Epithelial cell of esophagus (primary cell): ENCODE results near the gene TMEM63C.

Source experiments
- DNase-seq: peaks from one replicate; pipeline ENCODE4 v3.0.0; 2010; ENCODE audit warnings: low read depth
- H3K4me3 ChIP-seq: 2 replicates; pipeline ENCODE4 v1.5.1; 2011; ENCODE audit warnings: mild to moderate bottlenecking, low read length, control low read depth
- TF ChIP-seq, protein P1 (sequence below): IDR thresholded peaks from 2 replicates; pipeline ENCODE4 v1.5.1; 2011; ENCODE audit warnings: low read depth, mild to moderate bottlenecking, low read length, control low read depth, inconsistent platforms; ENCODE audit not compliant: insufficient read depth; ENCODE audit errors: missing control alignments

TMEM63C gene

DNA sequence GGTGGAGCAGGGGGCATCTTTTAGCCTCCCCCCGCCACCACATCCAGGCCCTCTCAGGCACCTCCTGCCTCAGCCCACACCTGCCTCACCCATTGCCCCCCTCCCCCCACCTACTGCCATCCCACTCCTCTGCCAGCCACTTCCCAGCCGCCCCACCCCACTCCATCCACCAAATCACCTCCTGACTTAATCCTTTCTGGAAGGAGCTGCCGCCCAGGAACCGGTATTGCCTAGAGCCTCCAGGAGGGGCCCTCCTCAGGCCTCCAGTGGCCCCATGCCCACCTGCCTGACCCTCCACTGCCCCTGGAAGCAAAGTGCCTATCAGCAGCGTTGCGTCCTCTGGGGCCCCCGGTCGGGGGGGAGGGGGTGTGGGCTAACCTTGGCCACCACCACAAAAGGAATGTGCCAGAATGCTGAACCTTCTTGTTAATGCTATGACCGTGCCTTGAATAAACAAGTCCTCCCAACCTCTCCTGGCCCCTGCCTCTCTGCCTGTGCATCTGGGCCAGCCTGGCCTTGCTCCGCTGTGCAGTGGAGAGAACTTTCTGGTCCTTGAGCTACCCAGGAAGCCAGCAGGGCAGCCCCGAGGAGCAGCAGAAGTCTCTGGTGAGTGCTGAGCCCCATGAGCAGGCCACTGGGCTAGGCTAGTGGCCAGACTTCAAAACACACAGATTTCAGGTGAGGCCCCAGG lies 77.6 kb downstream of the TMEM63C start:
- TF ChIP-seq, protein P1, sequence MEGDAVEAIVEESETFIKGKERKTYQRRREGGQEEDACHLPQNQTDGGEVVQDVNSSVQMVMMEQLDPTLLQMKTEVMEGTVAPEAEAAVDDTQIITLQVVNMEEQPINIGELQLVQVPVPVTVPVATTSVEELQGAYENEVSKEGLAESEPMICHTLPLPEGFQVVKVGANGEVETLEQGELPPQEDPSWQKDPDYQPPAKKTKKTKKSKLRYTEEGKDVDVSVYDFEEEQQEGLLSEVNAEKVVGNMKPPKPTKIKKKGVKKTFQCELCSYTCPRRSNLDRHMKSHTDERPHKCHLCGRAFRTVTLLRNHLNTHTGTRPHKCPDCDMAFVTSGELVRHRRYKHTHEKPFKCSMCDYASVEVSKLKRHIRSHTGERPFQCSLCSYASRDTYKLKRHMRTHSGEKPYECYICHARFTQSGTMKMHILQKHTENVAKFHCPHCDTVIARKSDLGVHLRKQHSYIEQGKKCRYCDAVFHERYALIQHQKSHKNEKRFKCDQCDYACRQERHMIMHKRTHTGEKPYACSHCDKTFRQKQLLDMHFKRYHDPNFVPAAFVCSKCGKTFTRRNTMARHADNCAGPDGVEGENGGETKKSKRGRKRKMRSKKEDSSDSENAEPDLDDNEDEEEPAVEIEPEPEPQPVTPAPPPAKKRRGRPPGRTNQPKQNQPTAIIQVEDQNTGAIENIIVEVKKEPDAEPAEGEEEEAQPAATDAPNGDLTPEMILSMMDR: no peak
- H3K4me3 ChIP-seq: no peak overlapping the region
- no peak for DNase-seq

DNA sequence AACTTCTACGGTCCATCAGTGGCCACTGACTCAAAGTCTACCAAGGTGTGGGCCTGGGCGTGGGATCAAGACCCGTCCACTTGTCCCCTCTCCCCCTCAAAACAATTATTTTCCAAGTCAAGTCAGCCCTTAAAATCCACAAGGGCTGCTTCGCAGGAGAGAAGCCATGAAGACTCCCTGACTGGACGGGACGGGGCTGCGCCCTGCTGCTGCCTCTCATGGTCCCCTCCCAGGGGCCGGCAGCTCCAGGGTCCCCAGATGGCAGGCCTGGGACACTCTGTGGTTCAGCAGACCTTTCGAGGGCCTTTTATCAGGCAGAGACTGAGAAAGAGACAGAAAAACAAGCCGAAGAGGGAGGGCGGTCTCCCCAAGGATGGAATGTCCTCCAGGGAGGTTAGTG lies 78.6 kb downstream of the TMEM63C start:
- DNase-seq: no peak
- H3K4me3 ChIP-seq: no peak overlapping the region

DNA sequence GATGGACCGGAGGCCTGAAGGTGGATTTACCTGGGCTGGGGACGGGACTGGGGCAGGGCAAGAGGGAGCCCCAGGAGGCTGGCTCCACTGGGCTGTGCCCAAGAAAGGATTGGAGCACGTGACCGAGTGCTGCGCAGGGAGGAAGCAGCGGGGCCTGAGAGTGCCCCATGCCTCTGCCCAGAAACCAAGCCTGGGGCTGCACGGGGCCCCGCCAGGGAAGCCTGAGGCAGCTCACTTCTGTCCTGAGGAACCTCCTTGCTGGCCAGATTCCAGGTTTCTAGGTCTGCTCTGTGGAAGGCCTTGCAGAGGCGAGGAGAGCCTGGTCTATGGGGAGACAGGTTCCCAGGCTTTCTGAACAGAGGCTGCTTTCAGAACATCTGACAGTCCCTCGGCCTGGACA lies 79.0 kb downstream of the TMEM63C start:
- TF ChIP-seq, protein P1: no peak
- DNase-seq: no peak
- H3K4me3 ChIP-seq: no peak overlapping the region

More for the DNA sequence above, 78.6 kb downstream of the TMEM63C start:
- TF ChIP-seq, protein P1: no peak

DNA sequence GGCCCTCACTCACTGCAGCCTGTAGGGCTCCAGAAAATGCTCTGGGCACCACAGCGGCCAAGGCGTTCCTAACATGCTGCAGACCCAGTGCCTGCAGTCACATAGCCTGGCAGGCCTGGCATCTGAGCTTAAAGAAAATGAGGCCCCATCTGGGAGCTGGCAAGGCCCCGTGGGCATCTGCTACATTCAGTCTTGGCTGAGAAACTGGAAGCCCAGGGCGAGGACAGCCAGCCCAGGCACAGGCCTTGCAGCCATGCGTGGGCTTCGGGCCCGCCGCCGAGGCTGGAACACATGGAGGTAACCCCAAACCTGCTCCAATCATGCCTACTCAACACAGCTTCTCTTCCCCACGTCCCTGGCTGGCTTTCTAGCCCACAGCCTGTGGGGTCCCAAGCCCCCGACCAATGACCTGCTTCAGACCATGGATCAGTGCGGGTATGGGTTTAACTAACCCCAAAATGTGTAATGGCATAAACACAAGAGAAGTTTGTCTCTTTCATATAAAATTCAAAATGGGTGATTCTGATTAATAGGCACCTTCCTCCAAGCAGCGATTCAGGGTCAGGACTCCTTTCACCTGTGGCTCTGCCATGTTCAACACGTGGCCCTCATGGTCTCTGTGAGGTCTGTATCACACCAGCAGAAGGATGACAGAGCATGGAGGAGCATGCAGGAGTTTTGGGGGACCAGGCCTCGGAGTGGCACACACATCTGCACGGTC lies 83.0 kb downstream of the TMEM63C start:
- no peak for DNase-seq
- no peak overlapping the region for H3K4me3 ChIP-seq
- TF ChIP-seq, protein P1: no peak

DNA sequence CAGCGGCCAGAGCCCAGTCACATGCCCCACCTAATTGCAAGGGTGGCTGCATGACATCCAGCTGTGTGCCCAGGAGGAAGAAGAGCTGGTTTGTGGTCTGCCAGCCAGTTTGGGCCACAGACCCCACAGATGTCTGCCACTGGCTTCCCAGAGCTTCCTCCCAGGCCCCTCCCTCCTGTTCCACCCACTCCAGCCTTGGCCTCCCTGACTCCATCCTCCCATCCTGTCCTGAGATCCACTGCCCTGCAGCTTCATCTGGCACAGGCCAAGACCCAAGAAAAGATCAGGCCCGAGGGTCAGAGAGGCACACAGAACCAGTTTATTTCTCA lies 83.6 kb downstream of the TMEM63C start:
- DNase-seq: no peak
- TF ChIP-seq, protein P1: no peak
- H3K4me3 ChIP-seq: no peak overlapping the region

DNA sequence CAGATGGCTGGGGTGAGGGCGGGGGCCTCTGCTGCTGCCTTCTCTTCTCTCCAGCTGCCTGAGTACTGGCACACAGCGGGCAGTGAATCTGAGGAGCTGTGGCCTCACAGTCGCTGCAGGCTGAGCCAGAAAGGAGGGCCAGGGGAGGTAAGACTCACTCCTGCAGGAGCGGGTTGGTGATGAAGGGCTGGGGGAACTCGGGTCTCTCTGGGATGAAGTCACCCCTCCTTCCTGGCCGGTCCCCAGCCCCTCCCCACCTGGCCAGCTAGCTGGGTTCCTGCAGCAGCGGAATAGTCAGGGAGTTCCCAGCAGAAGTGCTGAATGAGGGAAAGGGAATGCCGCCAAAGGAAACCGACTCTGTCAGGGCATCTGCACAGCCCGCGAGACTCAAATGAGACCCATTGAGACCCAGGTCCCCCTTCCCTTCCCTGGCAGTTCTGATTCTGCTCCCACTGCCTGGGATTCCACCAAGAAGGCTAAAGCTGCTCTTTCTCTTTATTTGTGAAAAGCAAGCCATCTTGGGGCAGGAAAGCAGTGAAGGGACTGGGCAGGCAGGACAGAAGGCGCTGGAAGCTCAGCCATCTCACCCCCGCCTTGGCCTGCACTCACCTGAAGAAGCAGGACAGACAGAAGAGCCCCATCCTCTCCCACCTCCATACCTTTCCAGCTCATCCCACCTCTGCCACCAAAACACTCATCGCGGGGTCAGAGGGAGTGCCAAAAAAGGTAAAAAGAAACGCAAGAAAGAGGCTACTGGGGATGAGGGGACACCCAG lies 84.2 kb downstream of the TMEM63C start:
- H3K4me3 ChIP-seq: no peak overlapping the region
- no peak for DNase-seq
- TF ChIP-seq, protein P1: no peak
